ENCODE data around the gene ST8SIA5.

The ST8SIA5 gene

DNA sequence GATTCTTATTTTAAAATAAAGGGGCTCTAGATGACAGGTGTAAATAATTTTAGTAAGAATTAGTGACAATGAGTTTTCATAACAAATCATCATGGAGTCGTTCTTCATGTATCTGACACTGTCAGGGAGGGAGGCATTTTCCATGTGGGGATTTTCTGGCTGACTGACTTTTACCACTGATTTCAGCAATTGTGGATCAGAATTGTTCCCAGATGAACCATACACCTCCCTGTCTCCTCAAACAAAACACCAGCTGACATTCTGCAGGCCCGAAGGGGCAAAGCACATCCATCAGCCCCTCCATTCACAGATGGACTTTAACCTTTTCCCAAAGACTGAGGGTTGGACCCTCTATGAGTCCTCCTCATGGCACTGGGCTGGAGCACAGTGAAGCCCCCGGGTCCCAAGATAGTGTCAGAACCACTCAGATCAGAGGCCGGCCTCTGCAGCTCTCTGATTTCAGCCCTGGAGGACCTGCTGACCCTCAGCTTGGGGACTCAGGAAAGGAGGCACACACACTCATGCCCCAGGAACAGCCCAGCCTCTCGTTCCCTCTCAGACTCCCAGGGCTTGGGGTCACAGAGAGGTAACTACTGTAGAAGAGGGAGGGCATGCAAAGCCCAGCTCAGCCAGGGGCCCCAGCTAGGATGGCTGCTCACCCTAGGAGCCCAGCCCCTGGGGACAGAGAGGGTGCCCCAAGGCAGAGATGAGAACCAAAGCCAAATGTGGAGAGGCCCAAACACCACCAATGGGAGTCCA is 56.6 kb downstream of the ST8SIA5 start:
- TF ChIP-seq, protein P1, sequence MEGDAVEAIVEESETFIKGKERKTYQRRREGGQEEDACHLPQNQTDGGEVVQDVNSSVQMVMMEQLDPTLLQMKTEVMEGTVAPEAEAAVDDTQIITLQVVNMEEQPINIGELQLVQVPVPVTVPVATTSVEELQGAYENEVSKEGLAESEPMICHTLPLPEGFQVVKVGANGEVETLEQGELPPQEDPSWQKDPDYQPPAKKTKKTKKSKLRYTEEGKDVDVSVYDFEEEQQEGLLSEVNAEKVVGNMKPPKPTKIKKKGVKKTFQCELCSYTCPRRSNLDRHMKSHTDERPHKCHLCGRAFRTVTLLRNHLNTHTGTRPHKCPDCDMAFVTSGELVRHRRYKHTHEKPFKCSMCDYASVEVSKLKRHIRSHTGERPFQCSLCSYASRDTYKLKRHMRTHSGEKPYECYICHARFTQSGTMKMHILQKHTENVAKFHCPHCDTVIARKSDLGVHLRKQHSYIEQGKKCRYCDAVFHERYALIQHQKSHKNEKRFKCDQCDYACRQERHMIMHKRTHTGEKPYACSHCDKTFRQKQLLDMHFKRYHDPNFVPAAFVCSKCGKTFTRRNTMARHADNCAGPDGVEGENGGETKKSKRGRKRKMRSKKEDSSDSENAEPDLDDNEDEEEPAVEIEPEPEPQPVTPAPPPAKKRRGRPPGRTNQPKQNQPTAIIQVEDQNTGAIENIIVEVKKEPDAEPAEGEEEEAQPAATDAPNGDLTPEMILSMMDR (IDR thresholded peaks at IDR 0.05; ENCODE audit: extremely low read depth, missing control alignments): no peak
- DNase-seq (ENCODE audit: low spot score): no peak

DNA sequence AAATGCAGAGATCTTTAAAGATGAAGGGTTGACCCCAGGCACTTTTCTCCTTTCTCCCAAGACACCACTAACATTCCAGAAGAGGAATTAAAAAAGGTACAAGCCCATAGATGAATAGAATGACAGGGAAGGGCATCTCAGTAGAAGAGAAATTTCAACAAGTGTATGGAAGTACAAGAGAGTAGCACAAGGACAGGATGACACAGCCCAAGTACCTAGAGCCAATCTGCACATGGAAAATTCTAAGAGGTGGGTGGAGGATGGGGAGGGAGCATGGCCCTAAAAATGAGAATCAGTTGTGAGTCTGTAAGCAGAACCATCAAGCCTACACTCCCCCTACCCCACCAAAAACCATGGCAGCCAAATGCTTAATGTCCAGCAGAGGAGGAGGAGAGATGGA is 60.2 kb downstream of the ST8SIA5 start:
- DNase-seq (ENCODE audit: low spot score): no peak
- TF ChIP-seq, protein P1 (IDR thresholded peaks at IDR 0.05; ENCODE audit: extremely low read depth, missing control alignments): no peak

DNA sequence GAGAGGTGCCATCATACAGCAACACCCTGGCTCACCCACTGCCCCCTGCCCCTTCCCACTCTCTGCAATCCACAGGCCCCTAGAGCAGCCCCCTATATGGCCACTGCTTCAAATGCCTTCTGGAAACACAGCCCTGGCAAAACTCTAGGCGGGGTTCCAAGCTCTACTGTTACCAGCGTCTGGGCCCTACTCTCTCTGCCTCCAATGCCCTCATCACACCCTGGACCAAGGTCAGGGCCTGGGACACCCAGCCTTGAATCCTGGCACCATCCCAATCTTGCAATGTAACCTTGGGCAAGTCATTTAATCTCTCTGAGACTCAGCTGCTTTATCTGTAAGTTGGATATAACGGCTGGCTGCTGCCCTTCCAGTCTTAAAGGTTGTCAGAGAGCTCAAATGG is 60.6 kb downstream of the ST8SIA5 start:
- TF ChIP-seq, protein P1 (IDR thresholded peaks at IDR 0.05; ENCODE audit: extremely low read depth, missing control alignments): no peak
- no peak for DNase-seq (ENCODE audit: low spot score)

DNA sequence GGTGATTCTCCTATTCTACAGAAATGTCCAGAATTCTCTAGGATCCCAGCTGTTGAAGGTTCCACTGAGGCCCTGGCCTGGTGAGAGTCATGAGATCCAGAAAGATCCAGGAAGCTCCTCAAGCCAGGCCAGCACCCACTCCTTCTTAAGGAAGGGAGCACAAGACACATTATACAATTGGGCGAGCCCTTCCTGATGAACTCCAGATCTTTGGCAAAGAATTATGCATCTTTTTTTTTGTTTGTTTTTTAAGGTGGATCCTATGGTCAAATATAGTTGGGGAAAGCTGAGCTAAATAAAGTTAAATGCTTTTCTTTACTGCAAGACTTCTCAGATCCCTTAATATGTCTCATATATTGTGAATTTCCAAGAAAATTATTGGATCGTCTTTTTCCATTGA is 62.9 kb downstream of the ST8SIA5 start:
- DNase-seq (ENCODE audit: low spot score): no peak
- TF ChIP-seq, protein P1 (IDR thresholded peaks at IDR 0.05; ENCODE audit: extremely low read depth, missing control alignments): no peak

DNA sequence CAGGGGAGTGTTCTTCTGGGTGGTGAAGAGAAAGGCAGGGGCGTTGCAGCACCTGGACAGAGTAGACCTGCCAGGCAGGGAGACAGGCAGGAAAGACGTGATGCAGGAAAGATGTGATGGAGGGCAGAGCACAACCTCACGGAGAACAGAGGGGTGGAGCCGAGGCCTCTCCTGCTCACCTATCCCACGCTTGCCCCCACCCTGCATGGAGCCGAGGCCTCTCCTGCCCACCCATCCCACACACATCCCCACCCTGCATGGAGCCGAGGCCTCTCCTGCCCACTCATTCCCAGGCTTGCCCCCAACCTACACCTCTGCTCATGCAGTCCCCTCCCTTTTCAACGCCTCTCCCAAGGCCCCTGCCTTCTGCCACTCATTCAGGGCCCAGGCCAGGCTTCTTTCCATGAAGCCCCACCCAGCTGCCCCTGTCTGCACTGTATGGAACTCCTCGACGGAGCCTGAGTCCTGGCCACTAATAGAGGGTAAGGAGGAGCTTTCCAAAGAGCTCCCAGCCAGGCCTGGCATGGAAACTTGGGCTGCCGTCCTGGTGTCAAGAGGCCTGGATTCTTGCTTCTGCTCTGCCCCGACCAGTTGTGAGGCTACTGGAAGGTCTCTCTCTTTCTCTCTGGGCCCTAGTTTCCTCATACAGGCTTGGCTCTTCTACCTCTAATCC is 67.9 kb downstream of the ST8SIA5 start:
- DNase-seq (ENCODE audit: low spot score): no peak

DNA sequence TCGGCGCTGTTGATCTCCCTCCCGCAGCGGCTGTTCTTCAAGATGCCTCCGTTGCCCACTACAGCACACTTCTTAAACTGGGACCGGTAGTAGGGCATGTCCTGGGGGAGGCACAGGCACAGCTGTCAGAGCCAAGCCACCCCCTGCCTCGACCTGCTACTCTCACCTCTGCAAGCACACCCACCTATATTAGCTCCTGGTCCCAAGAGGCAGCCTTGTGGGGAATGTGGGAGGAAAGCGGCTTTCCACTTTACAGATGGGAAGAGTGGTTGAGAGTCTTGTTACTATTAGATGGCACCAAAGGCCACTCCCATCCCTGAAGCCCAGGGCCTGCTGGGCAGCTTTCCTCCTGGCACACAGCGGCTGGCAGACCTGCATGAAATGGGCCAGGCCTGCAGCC is 70.7 kb downstream of the ST8SIA5 start:
- TF ChIP-seq, protein P1 (IDR thresholded peaks at IDR 0.05; ENCODE audit: extremely low read depth, missing control alignments): no peak

More for the DNA sequence above, 67.9 kb downstream of the ST8SIA5 start:
- TF ChIP-seq, protein P1 (IDR thresholded peaks at IDR 0.05; ENCODE audit: extremely low read depth, missing control alignments): no peak

DNA sequence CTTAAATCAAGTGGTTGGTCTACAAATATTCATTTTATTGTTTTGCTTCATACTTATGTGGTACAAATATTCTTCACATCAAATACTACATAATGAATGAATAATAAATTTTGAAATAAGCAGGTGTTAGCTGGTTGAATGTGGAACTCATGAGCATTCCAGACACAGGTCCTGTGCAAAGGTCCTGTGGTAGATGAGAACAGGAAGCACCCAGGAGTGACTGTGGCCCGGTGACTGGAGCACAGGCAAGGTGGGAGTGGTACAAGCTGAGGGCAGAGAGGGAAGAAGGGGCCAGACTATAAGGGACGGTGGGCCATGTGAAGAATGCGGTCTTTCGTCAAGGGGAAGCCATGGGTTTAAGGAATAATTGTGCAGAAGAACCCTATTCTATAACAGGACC is 73.6 kb downstream of the ST8SIA5 start:
- TF ChIP-seq, protein P1 (IDR thresholded peaks at IDR 0.05; ENCODE audit: extremely low read depth, missing control alignments): no peak

More for the DNA sequence above, 70.7 kb downstream of the ST8SIA5 start:
- DNase-seq (ENCODE audit: low spot score): no peak

More for the DNA sequence above, 73.6 kb downstream of the ST8SIA5 start:
- no peak for DNase-seq (ENCODE audit: low spot score)

All from GM20000 (cell line).